ENCODE measurements around the gene SUGCT. TPM values are rescaled to one million over a fixed set of nuclear protein-coding genes. Genes with fewer than 3 reads are reported as not detected.
A peak's percentile ranks its signal among the peaks of the same experiment; 100 is the strongest.

SUGCT gene
- total RNA-seq, 1 donor from 2014 or later: 9.8 TPM

- Mint-ChIP-seq H3K4me3 (no peak overlapping the region), H3K27ac (no peak overlapping the region), H3K4me1 (peaks cover 46% of the 10 kb centered on the region), H3K9me3 (no peaks in the 10 kb centered on the region), H3K27me3 (ENCODE audit: low read depth) (no peaks in the 10 kb centered on the region), H3K36me3 (no peaks in the 10 kb centered on the region)
- TF ChIP-seq CTCF (IDR thresholded peaks at IDR 0.05; ENCODE audit: unreplicated experiment): no peak
- DNase-seq (ENCODE audit: low spot score in 2 of 2, unreplicated experiment in 2 of 2): no peak
These were observed 434.5 kb downstream of the SUGCT start for GRCh38 chr7:40569326-40569725.

GRCh38 chr7:40570223-40570622 is 435.4 kb downstream of the SUGCT start:
- H3K9me3 Mint-ChIP-seq: no peaks in the 10 kb centered on the region
- H3K4me3 Mint-ChIP-seq: no peak overlapping the region
- TF ChIP-seq CTCF (IDR thresholded peaks at IDR 0.05; ENCODE audit: unreplicated experiment): no peak
- peak overlapping the region; percentile 82 for H3K27ac Mint-ChIP-seq
- no peak for DNase-seq (ENCODE audit: low spot score in 2 of 2, unreplicated experiment in 2 of 2)
- no peaks in the 10 kb centered on the region for H3K27me3 Mint-ChIP-seq (ENCODE audit: low read depth)
- no peaks in the 10 kb centered on the region for H3K36me3 Mint-ChIP-seq
- peaks cover 46% of the 10 kb centered on the region for H3K4me1 Mint-ChIP-seq

- no peaks in the 10 kb centered on the region for H3K9me3 Mint-ChIP-seq
- H3K36me3 Mint-ChIP-seq: no peaks in the 10 kb centered on the region
- DNase-seq (ENCODE audit: low spot score in 2 of 2, unreplicated experiment in 2 of 2): no peak
- H3K27ac Mint-ChIP-seq: peak overlapping the region; percentile 78
- no peak overlapping the region for H3K4me3 Mint-ChIP-seq
- TF ChIP-seq CTCF (IDR thresholded peaks at IDR 0.05; ENCODE audit: unreplicated experiment): no peak
- no peaks in the 10 kb centered on the region for H3K27me3 Mint-ChIP-seq (ENCODE audit: low read depth)
- peaks cover 48% of the 10 kb centered on the region for H3K4me1 Mint-ChIP-seq
These were observed 437.0 kb downstream of the SUGCT start for GRCh38 chr7:40571796-40572195.

- H3K4me3 Mint-ChIP-seq: no peak overlapping the region
- H3K36me3 Mint-ChIP-seq: peaks cover 10% of the 10 kb centered on the region
- H3K27me3 Mint-ChIP-seq (ENCODE audit: low read depth): no peaks in the 10 kb centered on the region
- peak overlapping the region; percentile 90 for H3K27ac Mint-ChIP-seq
- H3K4me1 Mint-ChIP-seq: peaks cover 41% of the 10 kb centered on the region
- no peak for DNase-seq (ENCODE audit: low spot score in 2 of 2, unreplicated experiment in 2 of 2)
- no peak for TF ChIP-seq CTCF (IDR thresholded peaks at IDR 0.05; ENCODE audit: unreplicated experiment)
- H3K9me3 Mint-ChIP-seq: peaks cover 10% of the 10 kb centered on the region
These were observed 438.1 kb downstream of the SUGCT start for GRCh38 chr7:40572810-40573465.

GRCh38 chr7:40579401-40579800 is 444.6 kb downstream of the SUGCT start:
- Mint-ChIP-seq H3K27ac (peak overlapping the region; percentile 17), H3K4me3 (no peak overlapping the region), H3K9me3 (peaks cover 17% of the 10 kb centered on the region), H3K4me1 (peaks cover 28% of the 10 kb centered on the region), H3K36me3 (peaks cover 10% of the 10 kb centered on the region), H3K27me3 (ENCODE audit: low read depth) (no peaks in the 10 kb centered on the region)
- no peak for DNase-seq (ENCODE audit: low spot score in 2 of 2, unreplicated experiment in 2 of 2)
- TF ChIP-seq CTCF (IDR thresholded peaks at IDR 0.05; ENCODE audit: unreplicated experiment): no peak

Data from mesothelial cell of epicardium (in vitro differentiated cells).